ENCODE measurements around the gene ENTHD1. TPM values are rescaled to one million over a fixed set of nuclear protein-coding genes. Genes with fewer than 3 reads are reported as not detected.

The ENTHD1 gene
- total and polyA plus RNA-seq, 2 of the 8 experiments (the other 6 are each of a cell fraction or from before 2014, with no cell fraction given) = not detected

DNA sequence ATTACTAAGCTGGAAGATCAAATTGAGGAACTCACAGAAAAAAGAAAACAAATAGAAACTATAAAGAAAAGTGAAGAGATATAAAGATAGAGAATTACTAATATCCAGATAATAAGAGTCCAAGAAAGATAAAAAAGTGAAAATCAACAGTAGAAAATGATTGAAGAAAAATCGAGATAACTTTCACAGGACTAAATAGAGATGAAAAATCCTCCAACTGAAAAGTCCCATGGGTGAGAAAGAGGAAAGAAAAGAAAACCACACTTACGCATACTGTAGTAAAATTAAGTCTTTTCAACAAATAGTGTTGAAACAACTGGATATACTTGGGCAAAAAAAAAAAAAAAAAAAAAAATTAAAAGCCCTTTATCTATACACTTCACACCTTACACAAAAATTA, 60.0 kb downstream of the ENTHD1 start:
- H3K23ac ChIP-seq (ENCODE audit: insufficient read length) = no peak overlapping the region
- H4K20me1 ChIP-seq (replicated peaks in 1 of 2; ENCODE audit: control insufficient read depth in 1 of 2, insufficient read depth in 2 of 2, low read length in 2 of 2) = no peaks in the 10 kb centered on the region
- no peak overlapping the region for H2BK12ac ChIP-seq (ENCODE audit: low read depth, low read length)
- no peak for FAIRE-seq
- H3K36me3 ChIP-seq (ENCODE audit: control insufficient read depth in 2 of 4, insufficient read depth in 4 of 4, low read length in 3 of 4) = no peaks in the 10 kb centered on the region
- no peak overlapping the region for H3K27ac ChIP-seq (ENCODE audit: low read depth, low read length)
- no peak overlapping the region for H3K56ac ChIP-seq (replicated peaks; ENCODE audit: insufficient read length, low read depth, low read length)
- H2AK5ac ChIP-seq (ENCODE audit: low read depth, low read length) = no peak overlapping the region
- H4K8ac ChIP-seq (ENCODE audit: extremely low read depth, insufficient read depth, low read length) = no peak overlapping the region
- H2BK5ac ChIP-seq (ENCODE audit: low read depth, low read length) = no peak overlapping the region
- no peak overlapping the region for H4K5ac ChIP-seq (ENCODE audit: insufficient read length, low read depth, low read length)
- H3K4ac ChIP-seq (replicated peaks; ENCODE audit: insufficient read length, low read depth, low read length) = no peak overlapping the region
- H3K18ac ChIP-seq (ENCODE audit: extremely low read depth, low read length) = no peak overlapping the region
- CTCF ChIA-PET (ENCODE audit: partially characterized antibody) = interaction anchor here (0.6 kb wide), 1 partner anchor 122 kb away, joined by 4 read pairs; no protein-coding TSS in a partner anchor
- no peaks in the 10 kb centered on the region for H3K9me3 ChIP-seq (ENCODE audit: insufficient read depth in 2 of 2, low read depth in 1 of 2, low read length in 1 of 2)
- H3K9ac ChIP-seq (replicated peaks in 1 of 4; ENCODE audit: extremely low read depth in 1 of 4, low read depth in 3 of 4, low read length in 3 of 4) = no peak overlapping the region
- no peaks in the 10 kb centered on the region for H3K27me3 ChIP-seq (replicated peaks in 1 of 4; ENCODE audit: control insufficient read depth in 3 of 4, extremely low read depth in 1 of 4, insufficient read depth in 3 of 4, low read length in 3 of 4)
- no peaks in the 10 kb centered on the region for H3K23me2 ChIP-seq (ENCODE audit: low read depth, low read length)
- no peak overlapping the region for H2BK15ac ChIP-seq (ENCODE audit: low read length)
- 90% methylated on average over 2 of the region's 2 CpGs; no CpG with 5 or more reads in 1 of the 2 experiments for WGBS, 2 experiments (ENCODE audit: extremely low coverage in 1 of 2, insufficient coverage in 1 of 2, insufficient read length in 1 of 2, insufficient replicate concordance in 2 of 2, low coverage in 1 of 2, low lambda C conversion rate in 2 of 2, missing lambda C conversion rate in 1 of 2)
- H3K4me2 ChIP-seq (ENCODE audit: insufficient read depth in 1 of 2, low read depth in 2 of 2, low read length in 2 of 2) = no peak overlapping the region
- H3K14ac ChIP-seq (ENCODE audit: insufficient read length) = no peak overlapping the region
- H4K91ac ChIP-seq (replicated peaks; ENCODE audit: insufficient read length, low read length) = no peak overlapping the region
- no peak overlapping the region for H3K4me3 ChIP-seq (ENCODE audit: extremely low read depth in 1 of 4, insufficient read depth in 2 of 4, low read depth in 3 of 4, low read length in 4 of 4)
- H2AFZ ChIP-seq (ENCODE audit: low read length) = no peak overlapping the region
- DNase-seq (ENCODE audit: low read depth in 1 of 2, low spot score in 2 of 2) = no peak
- H3K79me1 ChIP-seq (ENCODE audit: low read depth, low read length) = no peaks in the 10 kb centered on the region
- no peaks in the 10 kb centered on the region for H3K79me2 ChIP-seq (ENCODE audit: control insufficient read depth in 1 of 2, insufficient read depth in 2 of 2, low read length in 2 of 2)
- no peaks in the 10 kb centered on the region for H3K4me1 ChIP-seq (replicated peaks in 1 of 4; ENCODE audit: control insufficient read depth in 3 of 4, insufficient read depth in 4 of 4, low read length in 3 of 4)
- no peak overlapping the region for H2BK20ac ChIP-seq (ENCODE audit: low read length)
- no peak overlapping the region for H2BK120ac ChIP-seq (replicated peaks; ENCODE audit: low read depth, low read length)
- POLR2A ChIA-PET (ENCODE audit: partially characterized antibody) = no interaction called here
- TF ChIP-seq NANOG (IDR thresholded peaks at IDR 0.05; ENCODE audit: insufficient read depth, low read depth, low read length, poor library complexity, severe bottlenecking) (no peak), TCF12 (IDR thresholded peaks at IDR 0.05; ENCODE audit: low read depth, low read length) (no peak), ZNF274 (IDR thresholded peaks at IDR 0.05; ENCODE audit: borderline replicate concordance, extremely low read depth, low read length) (no peak), NRF1 (IDR thresholded peaks at IDR 0.05; ENCODE audit: low read depth, low read length) (no peak), EZH2 (IDR thresholded peaks at IDR 0.05; ENCODE audit: low read depth, low read length, severe bottlenecking) (no peak), TBP (IDR thresholded peaks at IDR 0.05; ENCODE audit: low read depth, low read length) (no peak), RNF2 (IDR thresholded peaks at IDR 0.05; ENCODE audit: borderline replicate concordance, low read depth, low read length, missing control alignments, poor library complexity, severe bottlenecking) (no peak), RXRA (IDR thresholded peaks at IDR 0.05; ENCODE audit: insufficient read depth, low read depth, low read length) (no peak), SRF (IDR thresholded peaks at IDR 0.05; ENCODE audit: low read depth, low read length) (no peak), CBX8 (IDR thresholded peaks at IDR 0.05; ENCODE audit: borderline replicate concordance, low read depth, low read length) (no peak), ASH2L (IDR thresholded peaks at IDR 0.05; ENCODE audit: low read length) (no peak), BCL11A (IDR thresholded peaks at IDR 0.05; ENCODE audit: low read depth in 2 of 2, low read length in 2 of 2) (no peak)
- TF ChIP-seq, protein P1, sequence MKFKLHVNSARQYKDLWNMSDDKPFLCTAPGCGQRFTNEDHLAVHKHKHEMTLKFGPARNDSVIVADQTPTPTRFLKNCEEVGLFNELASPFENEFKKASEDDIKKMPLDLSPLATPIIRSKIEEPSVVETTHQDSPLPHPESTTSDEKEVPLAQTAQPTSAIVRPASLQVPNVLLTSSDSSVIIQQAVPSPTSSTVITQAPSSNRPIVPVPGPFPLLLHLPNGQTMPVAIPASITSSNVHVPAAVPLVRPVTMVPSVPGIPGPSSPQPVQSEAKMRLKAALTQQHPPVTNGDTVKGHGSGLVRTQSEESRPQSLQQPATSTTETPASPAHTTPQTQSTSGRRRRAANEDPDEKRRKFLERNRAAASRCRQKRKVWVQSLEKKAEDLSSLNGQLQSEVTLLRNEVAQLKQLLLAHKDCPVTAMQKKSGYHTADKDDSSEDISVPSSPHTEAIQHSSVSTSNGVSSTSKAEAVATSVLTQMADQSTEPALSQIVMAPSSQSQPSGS (IDR thresholded peaks at IDR 0.05; ENCODE audit: low read length) = no peak

Data from H1 (cell line).